Endothelial cell of umbilical vein (primary cell): Measurements from ENCODE around the gene TMEM239. TPM values are rescaled to one million over a fixed set of nuclear protein-coding genes. Genes with fewer than 3 reads are reported as not detected.

ENCODE experiments used
- BruUV-seq: library from RNA; stranded (reverse); fragments of 400-500 nt; replicated peaks from 2 replicates; lab custom pipeline; 2021; lab: Mats Ljungman, UMichigan
- CTCF ChIA-PET: fragments of 300-600, 350-600 bp; sonication (Branson Sonifier 250); formaldehyde crosslinking; loops from one replicate; lab custom pipeline; 2021; ENCODE audit warnings: antibody characterized with exemption, inconsistent platforms; lab: Charles Lee
- POLR2A ChIA-PET: fragments of 300-600, 350-600 bp; sonication (Branson Sonifier 250); formaldehyde crosslinking; loops from one replicate; lab custom pipeline; 2021; ENCODE audit warnings: antibody characterized with exemption, inconsistent platforms; lab: Charles Lee
- DNase-seq: peaks from one replicate; pipeline ENCODE4 v3.0.0-alpha.2; 2011; ENCODE audit warnings: low read depth, low spot score
- FAIRE-seq: peaks from 2 replicates; lab custom pipeline; 2011; peaks lifted over from hg19 to GRCh38; lab: Jason Lieb, UNC
- H2AFZ ChIP-seq: 2 replicates; pipeline ENCODE4 v1.6.0; 2012; ENCODE audit warnings: low read depth, low read length, control low read depth, inconsistent platforms
- H3K27ac ChIP-seq: 2 replicates; pipeline ENCODE4 v1.5.1; 2011; ENCODE audit warnings: low read depth, mild to moderate bottlenecking, control low read depth, low read length, moderate library complexity; ENCODE audit not compliant: insufficient read depth
- H3K27me3 ChIP-seq, 2 experiments: 2 replicates each; pipeline versions ENCODE4 v1.6.0 to v1.6.1; 2011; ENCODE audit warnings: low read length in 2 of 2, mixed read lengths in 1 of 2; ENCODE audit not compliant: control insufficient read depth in 2 of 2, insufficient read depth in 2 of 2
- H3K36me3 ChIP-seq, 2 experiments: 2 replicates in 1 of 2; 3 replicates in 1 of 2; pipeline ENCODE4 v1.5.1; 2011; ENCODE audit warnings: low read length in 2 of 2, mild to moderate bottlenecking in 1 of 2, moderate library complexity in 1 of 2; ENCODE audit not compliant: control insufficient read depth in 2 of 2, insufficient read depth in 2 of 2; ENCODE audit errors: extremely low read depth in 1 of 2
- H3K4me1 ChIP-seq: 3 replicates; pipeline ENCODE4 v1.5.1; 2011; ENCODE audit warnings: mild to moderate bottlenecking, low read length; ENCODE audit not compliant: control insufficient read depth, insufficient read depth; ENCODE audit errors: extremely low read depth
- H3K4me2 ChIP-seq: 2 replicates; pipeline ENCODE4 v1.6.1; 2011; ENCODE audit warnings: low read length, control low read depth, mixed read lengths; ENCODE audit not compliant: insufficient read depth
- H3K4me3 ChIP-seq, 3 experiments: fragments of 200-600 bp in 1 of 3; sonication (generic), shearing (Covaris generic) in 1 of 3; replicated peaks in 1 of 3; 2 replicates each; pipeline ENCODE4 v1.5.1; 2011 to 2016; ENCODE audit warnings: control low read depth in 3 of 3, low read length in 3 of 3, mild to moderate bottlenecking in 2 of 3, inconsistent platforms in 1 of 3, low read depth in 1 of 3, moderate library complexity in 1 of 3; ENCODE audit not compliant: insufficient read depth in 1 of 3
- H3K79me2 ChIP-seq: 2 replicates; pipeline ENCODE4 v1.6.0; 2012; ENCODE audit warnings: low read length, inconsistent platforms; ENCODE audit not compliant: control insufficient read depth, insufficient read depth
- H3K9ac ChIP-seq: replicated peaks from 2 replicates; pipeline ENCODE3; 2011; ENCODE audit warnings: low read length, control low read depth; ENCODE audit not compliant: insufficient read depth; ENCODE audit errors: extremely low read depth
- H3K9me1 ChIP-seq: replicated peaks from 3 replicates; pipeline ENCODE4 v1.6.0; 2011; ENCODE audit warnings: mild to moderate bottlenecking, low read length; ENCODE audit not compliant: control insufficient read depth, insufficient read depth; ENCODE audit errors: extremely low read depth
- H3K9me3 ChIP-seq: replicated peaks from 2 replicates; pipeline ENCODE4 v1.5.1; 2012; ENCODE audit warnings: low read length, inconsistent platforms; ENCODE audit not compliant: control insufficient read depth, insufficient read depth
- H4K20me1 ChIP-seq: replicated peaks from 2 replicates; pipeline ENCODE3; 2011; ENCODE audit warnings: mild to moderate bottlenecking, low read length; ENCODE audit not compliant: control insufficient read depth, insufficient read depth; ENCODE audit errors: extremely low read depth
- CTCF ChIP-seq, 2 donors: IDR thresholded peaks; 1 replicate in 1 of 2; 2 replicates in 1 of 2; pipeline ENCODE4 v1.5.1; 2011; ENCODE audit warnings: low read length in 2 of 2, mild to moderate bottlenecking in 2 of 2, moderate library complexity in 2 of 2, control low read depth in 1 of 2, inconsistent platforms in 1 of 2, low read depth in 1 of 2; ENCODE audit not compliant: insufficient read depth in 1 of 2; ENCODE audit errors: extremely low read depth in 1 of 2
- EZH2 ChIP-seq: IDR thresholded peaks from 2 replicates; pipeline ENCODE4 v1.6.1; 2012; ENCODE audit warnings: borderline replicate concordance, low read depth, mild to moderate bottlenecking, moderate library complexity, low read length, inconsistent platforms; ENCODE audit not compliant: severe bottlenecking
- FOS ChIP-seq: IDR thresholded peaks from 2 replicates; pipeline ENCODE4 v1.6.1; 2011; ENCODE audit warnings: mild to moderate bottlenecking, low read length, moderate library complexity, borderline replicate concordance; ENCODE audit not compliant: insufficient read depth
- GATA2 ChIP-seq: IDR thresholded peaks from 2 replicates; pipeline ENCODE4 v1.7.0; 2011; ENCODE audit warnings: low read depth, mild to moderate bottlenecking, moderate library complexity, mixed read lengths, low read length; ENCODE audit not compliant: insufficient read length, insufficient read depth
- JUN ChIP-seq: IDR thresholded peaks from 2 replicates; pipeline ENCODE4 v1.6.1; 2011; ENCODE audit warnings: borderline replicate concordance, low read depth; ENCODE audit not compliant: insufficient read length, insufficient read depth
- MYC ChIP-seq: IDR thresholded peaks from one replicate; pipeline ENCODE4 v1.6.1; 2011; ENCODE audit warnings: mild to moderate bottlenecking, low read depth, low read length
- POLR2A ChIP-seq: IDR thresholded peaks from 2 replicates; pipeline ENCODE4 v1.6.1; 2012; ENCODE audit warnings: low read depth, mild to moderate bottlenecking, control low read depth, low read length
- POLR2AphosphoS5 ChIP-seq: IDR thresholded peaks from 2 replicates; pipeline ENCODE4 v1.6.1; 2012; ENCODE audit warnings: low read depth, mild to moderate bottlenecking, control low read depth, low read length, moderate library complexity; ENCODE audit not compliant: insufficient read depth
- dilution Hi-C: fragments of 300-500 bp; cut with MboI; formaldehyde crosslinking; loops from one replicate; pipeline ENCODE4 v1.15.0; 2019; ENCODE audit warnings: low sequenced_read_pairs; ENCODE audit not compliant: extremely low pct_ligation_motif_present
- intact Hi-C: fragments of 100-400 bp; cut with micrococcal nuclease; formaldehyde crosslinking; loops from one replicate; pipeline ENCODE4 v1.10.0; 2022
- polyA plus RNA-seq, 4 experiments: library from polyadenylated mRNA; depleted of rRNA in 3 of 4; stranded (reverse) in 3 of 4; unstranded in 1 of 4; fragments of >200 nt; gene quantifications; 2 replicates each; pipeline versions ENCODE4 v1.2.1 to v1.2.3, GENCODE V29; 2011 to 2012; ENCODE audit warnings: missing spikeins in 1 of 4
- total RNA-seq: library from RNA; stranded (reverse); gene quantifications from 2 replicates; pipeline ENCODE4 v1.2.3, GENCODE V29; 2021
- TF ChIP-seq, protein P1 (sequence below): IDR thresholded peaks from 2 replicates; pipeline ENCODE4 v1.6.1; 2011; ENCODE audit not compliant: insufficient read depth, insufficient read length

Gene TMEM239
- total and polyA plus RNA-seq, 2 donors (not counting 3 experiments of a cell fraction or from before 2014, with no cell fraction given), result not detected

DNA sequence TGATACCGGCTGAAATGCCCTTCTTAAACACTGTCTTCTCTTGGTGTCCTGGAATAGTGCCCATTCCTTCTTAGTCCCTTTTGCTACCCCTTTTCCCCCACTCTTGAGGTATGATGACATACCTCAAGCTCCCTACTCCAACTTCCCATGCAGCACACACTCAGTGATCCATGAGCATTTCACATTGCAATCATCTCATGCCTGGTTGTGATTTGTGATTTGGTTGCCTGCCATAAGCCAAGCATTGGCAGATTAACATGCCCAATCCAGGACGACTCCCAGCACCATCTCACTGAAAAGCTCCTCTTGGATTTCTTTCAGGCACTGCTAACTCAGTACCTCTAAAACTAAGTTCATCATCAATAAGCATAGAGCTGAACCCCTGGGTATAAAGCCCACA lies 42.4 kb downstream of the TMEM239 start:
- Histone ChIP-seq H3K36me3 (peaks cover 0 to 17% of the 10 kb centered on the region in 2 experiments), H2AFZ (no peak overlapping the region), H4K20me1 (no peaks in the 10 kb centered on the region), H3K4me1 (no peaks in the 10 kb centered on the region), H3K9me1 (no peaks in the 10 kb centered on the region), H3K4me3 (no peak overlapping the region), H3K4me2 (no peak overlapping the region), H3K9ac (no peak overlapping the region), H3K79me2 (no peaks in the 10 kb centered on the region), H3K27ac (no peak overlapping the region), H3K27me3 (no peaks in the 10 kb centered on the region), H3K9me3 (no peaks in the 10 kb centered on the region)
- intact Hi-C loops, result no loop called here
- TF ChIP-seq JUN (no peak), CTCF (IDR thresholded peaks at IDR 0.05; ENCODE audit: extremely low read depth in 1 of 2, insufficient read depth in 1 of 2, low read depth in 1 of 2, low read length in 2 of 2) (no peak), POLR2A (no peak), MYC (no peak), EZH2 (no peak), FOS (no peak), POLR2AphosphoS5 (no peak), GATA2 (no peak)
- TF ChIP-seq, protein P1, sequence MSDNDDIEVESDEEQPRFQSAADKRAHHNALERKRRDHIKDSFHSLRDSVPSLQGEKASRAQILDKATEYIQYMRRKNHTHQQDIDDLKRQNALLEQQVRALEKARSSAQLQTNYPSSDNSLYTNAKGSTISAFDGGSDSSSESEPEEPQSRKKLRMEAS, result no peak
- FAIRE-seq, result no peak
- DNase-seq, result no peak
- ChIA-PET CTCF (interaction anchor here (0.8 to 1.9 kb wide), 2 partner anchors 90 to 105 kb away, joined by 4 to 7 read pairs; no protein-coding TSS in a partner anchor), POLR2A (no interaction called here)
- dilution Hi-C loops, result no loop called here
- no TSS peak for BruUV-seq
